HEK293 (cell line): ENCODE measurements around the gene PRMT7.

Experiments used
- SETDB1 ChIP-seq: IDR thresholded peaks from one replicate; pipeline ENCODE4 v1.6.1; 2017; ENCODE audit warnings: mild to moderate bottlenecking, low read length, moderate library complexity, mixed read lengths; ENCODE audit not compliant: insufficient read length
- ZFP37 ChIP-seq: fragments of 450-650 bp; formaldehyde crosslinking; IDR thresholded peaks from 2 replicates; pipeline ENCODE4 v1.5.1; 2016; ENCODE audit warnings: missing biosample characterization, missing genetic modification characterization
- ZNF138 ChIP-seq: fragments of 450-650 bp; formaldehyde crosslinking; IDR thresholded peaks from 2 replicates; pipeline ENCODE4 v1.5.1; 2016; ENCODE audit warnings: missing biosample characterization, missing genetic modification characterization, borderline replicate concordance
- ZNF169 ChIP-seq: fragments of 450-650 bp; formaldehyde crosslinking; IDR thresholded peaks from 2 replicates; pipeline ENCODE4 v1.5.1; 2016; ENCODE audit warnings: missing biosample characterization, missing genetic modification characterization
- ZNF184 ChIP-seq: fragments of 450-650 bp; IDR thresholded peaks from 2 replicates; pipeline ENCODE4 v1.5.1; 2018; ENCODE audit warnings: missing biosample characterization, mild to moderate bottlenecking, missing genetic modification characterization
- ZNF324 ChIP-seq: fragments of 450-650 bp; formaldehyde crosslinking; IDR thresholded peaks from 2 replicates; pipeline ENCODE4 v1.5.1; 2016; ENCODE audit warnings: missing biosample characterization, missing genetic modification characterization
- ZNF423 ChIP-seq: fragments of 450-650 bp; formaldehyde crosslinking; IDR thresholded peaks from 2 replicates; pipeline ENCODE4 v1.5.1; 2016; ENCODE audit warnings: missing biosample characterization, missing genetic modification characterization
- ZNF529 ChIP-seq: fragments of 450-650 bp; formaldehyde crosslinking; IDR thresholded peaks from 2 replicates; pipeline ENCODE4 v1.5.1; 2017; ENCODE audit warnings: missing genetic modification characterization, missing biosample characterization; ENCODE audit not compliant: insufficient replicate concordance
- ZNF626 ChIP-seq: fragments of 450-650 bp; sonication (Bioruptor Pico); formaldehyde crosslinking; IDR thresholded peaks from 2 replicates; pipeline ENCODE4 v1.5.1; 2018; ENCODE audit warnings: missing biosample characterization, missing genetic modification characterization, inconsistent platforms
- ZNF785 ChIP-seq: fragments of 450-650 bp; formaldehyde crosslinking; IDR thresholded peaks from 2 replicates; pipeline ENCODE4 v1.5.1; 2016; ENCODE audit warnings: missing biosample characterization, missing genetic modification characterization
- ZNF791 ChIP-seq: fragments of 450-650 bp; formaldehyde crosslinking; IDR thresholded peaks from 2 replicates; pipeline ENCODE4 v1.5.1; 2016; ENCODE audit warnings: missing biosample characterization, missing genetic modification characterization
- TF ChIP-seq, protein P1 (sequence below): fragments of 450-650 bp; formaldehyde crosslinking; IDR thresholded peaks from 2 replicates; pipeline ENCODE4 v1.5.1; 2016; ENCODE audit warnings: missing biosample characterization, missing genetic modification characterization
- TF ChIP-seq, protein P2 (sequence below): fragments of 450-650 bp; formaldehyde crosslinking; IDR thresholded peaks from 2 replicates; pipeline ENCODE4 v1.5.1; 2016; ENCODE audit warnings: missing biosample characterization, missing genetic modification characterization
- TF ChIP-seq, protein P3 (sequence below): IDR thresholded peaks from 2 replicates; pipeline ENCODE4 v1.6.1; 2011; ENCODE audit warnings: mild to moderate bottlenecking, low read depth, low read length, borderline replicate concordance

DNA sequence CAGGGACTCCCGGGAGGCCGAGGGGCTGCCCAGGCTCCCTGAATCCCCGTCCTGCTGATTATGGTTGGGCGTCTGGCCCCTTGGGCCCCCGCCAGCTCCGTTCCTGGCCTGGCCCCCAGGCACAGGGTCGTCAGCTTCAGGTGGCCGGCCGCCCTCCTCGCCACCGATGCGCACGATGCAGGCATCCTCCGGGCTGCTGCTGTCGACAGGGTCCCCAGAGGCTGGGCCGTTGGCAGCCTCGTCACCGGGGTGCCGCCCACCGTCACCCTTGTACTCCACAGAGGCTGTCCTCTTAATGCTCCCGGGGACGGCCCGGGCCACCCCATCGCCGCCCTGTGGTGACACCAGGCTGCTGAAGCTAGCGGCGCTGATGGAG, 60.4 kb downstream of the PRMT7 start:
- TF ChIP-seq ZNF324 (no peak), ZNF169 (tag by site-specific recombination) (no peak), ZNF423 (tag by site-specific recombination) (no peak), ZNF626 (tag by site-specific recombination) (no peak), ZNF791 (tag by site-specific recombination) (no peak), ZNF785 (no peak), ZNF138 (no peak), ZNF184 (tag by site-specific recombination) (no peak), SETDB1 (no peak), ZFP37 (tag by site-specific recombination) (no peak), ZNF529 (tag by site-specific recombination) (no peak)
- TF ChIP-seq, protein P1, sequence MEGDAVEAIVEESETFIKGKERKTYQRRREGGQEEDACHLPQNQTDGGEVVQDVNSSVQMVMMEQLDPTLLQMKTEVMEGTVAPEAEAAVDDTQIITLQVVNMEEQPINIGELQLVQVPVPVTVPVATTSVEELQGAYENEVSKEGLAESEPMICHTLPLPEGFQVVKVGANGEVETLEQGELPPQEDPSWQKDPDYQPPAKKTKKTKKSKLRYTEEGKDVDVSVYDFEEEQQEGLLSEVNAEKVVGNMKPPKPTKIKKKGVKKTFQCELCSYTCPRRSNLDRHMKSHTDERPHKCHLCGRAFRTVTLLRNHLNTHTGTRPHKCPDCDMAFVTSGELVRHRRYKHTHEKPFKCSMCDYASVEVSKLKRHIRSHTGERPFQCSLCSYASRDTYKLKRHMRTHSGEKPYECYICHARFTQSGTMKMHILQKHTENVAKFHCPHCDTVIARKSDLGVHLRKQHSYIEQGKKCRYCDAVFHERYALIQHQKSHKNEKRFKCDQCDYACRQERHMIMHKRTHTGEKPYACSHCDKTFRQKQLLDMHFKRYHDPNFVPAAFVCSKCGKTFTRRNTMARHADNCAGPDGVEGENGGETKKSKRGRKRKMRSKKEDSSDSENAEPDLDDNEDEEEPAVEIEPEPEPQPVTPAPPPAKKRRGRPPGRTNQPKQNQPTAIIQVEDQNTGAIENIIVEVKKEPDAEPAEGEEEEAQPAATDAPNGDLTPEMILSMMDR (tag by site-specific recombination): no peak
- TF ChIP-seq, protein P2, sequence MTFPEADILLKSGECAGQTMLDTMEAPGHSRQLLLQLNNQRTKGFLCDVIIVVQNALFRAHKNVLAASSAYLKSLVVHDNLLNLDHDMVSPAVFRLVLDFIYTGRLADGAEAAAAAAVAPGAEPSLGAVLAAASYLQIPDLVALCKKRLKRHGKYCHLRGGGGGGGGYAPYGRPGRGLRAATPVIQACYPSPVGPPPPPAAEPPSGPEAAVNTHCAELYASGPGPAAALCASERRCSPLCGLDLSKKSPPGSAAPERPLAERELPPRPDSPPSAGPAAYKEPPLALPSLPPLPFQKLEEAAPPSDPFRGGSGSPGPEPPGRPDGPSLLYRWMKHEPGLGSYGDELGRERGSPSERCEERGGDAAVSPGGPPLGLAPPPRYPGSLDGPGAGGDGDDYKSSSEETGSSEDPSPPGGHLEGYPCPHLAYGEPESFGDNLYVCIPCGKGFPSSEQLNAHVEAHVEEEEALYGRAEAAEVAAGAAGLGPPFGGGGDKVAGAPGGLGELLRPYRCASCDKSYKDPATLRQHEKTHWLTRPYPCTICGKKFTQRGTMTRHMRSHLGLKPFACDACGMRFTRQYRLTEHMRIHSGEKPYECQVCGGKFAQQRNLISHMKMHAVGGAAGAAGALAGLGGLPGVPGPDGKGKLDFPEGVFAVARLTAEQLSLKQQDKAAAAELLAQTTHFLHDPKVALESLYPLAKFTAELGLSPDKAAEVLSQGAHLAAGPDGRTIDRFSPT (tag by site-specific recombination): no peak
- TF ChIP-seq, protein P3, sequence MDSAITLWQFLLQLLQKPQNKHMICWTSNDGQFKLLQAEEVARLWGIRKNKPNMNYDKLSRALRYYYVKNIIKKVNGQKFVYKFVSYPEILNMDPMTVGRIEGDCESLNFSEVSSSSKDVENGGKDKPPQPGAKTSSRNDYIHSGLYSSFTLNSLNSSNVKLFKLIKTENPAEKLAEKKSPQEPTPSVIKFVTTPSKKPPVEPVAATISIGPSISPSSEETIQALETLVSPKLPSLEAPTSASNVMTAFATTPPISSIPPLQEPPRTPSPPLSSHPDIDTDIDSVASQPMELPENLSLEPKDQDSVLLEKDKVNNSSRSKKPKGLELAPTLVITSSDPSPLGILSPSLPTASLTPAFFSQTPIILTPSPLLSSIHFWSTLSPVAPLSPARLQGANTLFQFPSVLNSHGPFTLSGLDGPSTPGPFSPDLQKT: no peak
